ENCODE measurements around the gene PCDHA10.

GRCh38 chr5:140821375-140822280 lies 34.1 kb upstream of the PCDHA10 start, which contains the start of gene PCDHA5:
- TF ChIP-seq SPI1 (IDR thresholded peaks at IDR 0.05; ENCODE audit: low read depth, low read length) (no peak), POLR2A (IDR thresholded peaks at IDR 0.05; ENCODE audit: low read depth, low read length) (no peak), TAF1 (IDR thresholded peaks at IDR 0.05; ENCODE audit: low read depth, low read length) (no peak), POU2F2 (IDR thresholded peaks at IDR 0.05; ENCODE audit: low read depth, low read length) (no peak), POLR2AphosphoS5 (IDR thresholded peaks at IDR 0.05; ENCODE audit: low read depth, low read length) (no peak), PAX5 (IDR thresholded peaks at IDR 0.05; ENCODE audit: insufficient read depth, low read length, severe bottlenecking) (no peak)
